Transverse colon (tissue), 4 donors: ENCODE results near the gene DGCR2. TPM values are rescaled to one million over a fixed set of nuclear protein-coding genes. Genes with fewer than 3 reads are reported as not detected.
"Not testable (repeated sequence)": the region's sequence is repeated elsewhere in the genome, so short reads cannot be mapped to it uniquely, and the experiment has no call there.

Experiments used
- DNase-seq: peaks from one replicate; pipeline ENCODE4 v3.0.0-alpha.2; 2019
- H3K27ac ChIP-seq, 4 donors: fragments of 200-600 bp; sonication (generic); 2 replicates each; pipeline ENCODE4 v1.5.1; 2016 to 2018; ENCODE audit warnings: inconsistent platforms in 4 of 4
- H3K27me3 ChIP-seq: fragments of 200-600 bp; sonication (generic); 2 replicates; pipeline ENCODE4 v1.5.1; 2017; ENCODE audit warnings: inconsistent platforms
- H3K36me3 ChIP-seq, 4 donors: fragments of 200-600 bp; sonication (generic); 2 replicates each; pipeline ENCODE4 v1.5.1; 2017 to 2019; ENCODE audit warnings: inconsistent platforms in 4 of 4
- H3K4me1 ChIP-seq, 4 donors: fragments of 200-600 bp; sonication (generic); 2 replicates each; pipeline ENCODE4 v1.5.1; 2017 to 2020; ENCODE audit warnings: inconsistent platforms in 4 of 4
- H3K4me3 ChIP-seq, 4 donors: fragments of 200-600 bp; sonication (generic); 1 replicate in 1 of 4; 2 replicates in 3 of 4; pipeline versions ENCODE4 v1.5.1 to v1.6.1; 2017 to 2019; ENCODE audit warnings: inconsistent platforms in 4 of 4
- H3K9me3 ChIP-seq, 2 donors: fragments of 200-600 bp; sonication (generic); 2 replicates each; pipeline ENCODE4 v1.5.1; 2017 to 2019; ENCODE audit warnings: inconsistent platforms in 2 of 2
- CTCF ChIP-seq, 5 experiments: fragments of 200-600 bp in 3 of 5; fragments of 450-650 bp in 2 of 5; sonication (generic) in 3 of 5; IDR thresholded peaks; 1 replicate in 2 of 5; 2 replicates in 3 of 5; pipeline ENCODE4 v1.5.1; 2016 to 2017; ENCODE audit warnings: antibody characterized with exemption in 5 of 5, inconsistent platforms in 3 of 5, mild to moderate bottlenecking in 2 of 5, moderate library complexity in 1 of 5
- EP300 ChIP-seq: sonication (generic); formaldehyde crosslinking; IDR thresholded peaks from one replicate; pipeline ENCODE4 v1.6.1; 2017; ENCODE audit warnings: antibody characterized with exemption, low read depth
- POLR2A ChIP-seq: fragments of 450-650 bp; IDR thresholded peaks from one replicate; pipeline ENCODE4 v1.6.1; 2016; ENCODE audit warnings: antibody characterized with exemption, mild to moderate bottlenecking, moderate library complexity
- POLR2AphosphoS5 ChIP-seq, 3 donors: sonication (generic); formaldehyde crosslinking; IDR thresholded peaks; one replicate each; pipeline ENCODE4 v1.6.1; 2016; ENCODE audit warnings: antibody characterized with exemption in 3 of 3
- WGBS, 2 donors: methylation state at CpG; one replicate each; pipeline ENCODE4 v1.1.5; 2018; ENCODE audit warnings: low coverage in 1 of 2; 5-methylcytosine and 5-hydroxymethylcytosine counted together
- in situ Hi-C, 4 donors: fragments of 200-750 bp; cut with MboI; loops; one replicate each; pipeline versions ENCODE4 v1.15.0 to v1.15.1; 2017; ENCODE audit warnings: low sequenced_read_pairs in 3 of 4, low pct_ligation_motif_present in 1 of 4, low pct_unique_long_range_greater_than_20kb in 1 of 4
- intact Hi-C: fragments of 100-400 bp; cut with DNase I; formaldehyde crosslinking; loops from one replicate; pipeline ENCODE4 v1.15.1; 2023; ENCODE audit warnings: low total_unique reads
- total RNA-seq, 4 donors: library from RNA; depleted of rRNA; stranded (reverse); fragments of >200 nt; gene quantifications; one replicate each; pipeline ENCODE4 v1.1.0, GENCODE V29; 2016

The DGCR2 gene
- total RNA-seq, 4 donors from 2014 or later = 71.6 to 106 (median 94.3) TPM

GRCh38 chr22:19168088-19168890 lies 46.1 kb upstream of the DGCR2 start:
- H3K4me1 ChIP-seq = peaks cover 18 to 30% (median 28%) of the 10 kb centered on the region in 4 donors
- in situ Hi-C loops (no loop called here), intact Hi-C loops (no loop called here)
- no peak for DNase-seq
- TF ChIP-seq CTCF (IDR thresholded peaks at IDR 0.05) (no peak), POLR2A (no peak), EP300 (no peak), POLR2AphosphoS5 (IDR thresholded peaks at IDR 0.05) (no peak)
- H3K9me3 ChIP-seq = no peaks in the 10 kb centered on the region
- no peak overlapping the region for H3K27ac ChIP-seq
- peaks cover 71% of the 10 kb centered on the region for H3K27me3 ChIP-seq
- 54 to 82% methylated on average over 4 to 17 of the region's 17 CpGs for WGBS, 2 donors
- no peak overlapping the region for H3K4me3 ChIP-seq
- no peaks in the 10 kb centered on the region for H3K36me3 ChIP-seq

GRCh38 chr22:19167106-19167869 lies 45.1 kb upstream of the DGCR2 start:
- H3K27ac ChIP-seq = no peak overlapping the region
- in situ Hi-C loops = no loop called here
- peaks cover 72% of the 10 kb centered on the region for H3K27me3 ChIP-seq
- H3K4me3 ChIP-seq = no peak overlapping the region
- H3K4me1 ChIP-seq = peaks cover 8 to 20% (median 18%) of the 10 kb centered on the region in 4 donors
- 60 to 77% methylated on average over 1 to 13 of the region's 13 CpGs for WGBS, 2 donors
- H3K9me3 ChIP-seq = no peaks in the 10 kb centered on the region
- TF ChIP-seq POLR2AphosphoS5 (IDR thresholded peaks at IDR 0.05) (no peak), POLR2A (no peak), EP300 (no peak), CTCF (IDR thresholded peaks at IDR 0.05) (no peak)
- intact Hi-C loops = no loop called here
- H3K36me3 ChIP-seq = no peaks in the 10 kb centered on the region
- DNase-seq = no peak

- Histone ChIP-seq H3K4me1 (peaks cover 6 to 17% (median 14%) of the 10 kb centered on the region in 4 donors), H3K27ac (no peak overlapping the region), H3K27me3 (peaks cover 72% of the 10 kb centered on the region), H3K36me3 (no peaks in the 10 kb centered on the region), H3K9me3 (no peaks in the 10 kb centered on the region), H3K4me3 (no peak overlapping the region)
- TF ChIP-seq POLR2A (no peak), POLR2AphosphoS5 (IDR thresholded peaks at IDR 0.05) (no peak), CTCF (IDR thresholded peaks at IDR 0.05) (no peak), EP300 (no peak)
- in situ Hi-C loops = no loop called here
- WGBS, 2 donors = 79% methylated on average over 8 of the region's 8 CpGs; no CpG with 5 or more reads in 1 of the 2 donors
- no peak for DNase-seq
- intact Hi-C loops = no loop called here
These were observed 44.2 kb upstream of the DGCR2 start for GRCh38 chr22:19166421-19166820.

DNA sequence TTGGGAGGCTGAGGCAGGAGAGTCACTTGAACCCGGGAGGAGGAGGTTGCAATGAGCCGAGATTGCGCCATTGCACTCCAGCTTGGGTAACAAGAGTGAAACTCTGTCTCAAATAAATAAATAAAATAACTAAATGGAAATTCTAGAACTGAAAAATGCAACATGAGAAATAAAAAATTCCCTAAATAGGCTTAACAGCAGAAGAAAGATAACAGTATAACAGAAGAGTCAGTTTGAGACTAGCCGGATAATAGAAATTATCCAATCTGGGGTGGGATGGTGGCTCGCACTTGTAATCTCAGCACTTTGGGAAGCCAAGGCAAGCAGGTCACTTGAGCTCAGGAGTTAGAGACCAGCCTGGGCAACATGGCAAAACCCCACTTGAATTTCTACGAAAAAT lies 42.2 kb upstream of the DGCR2 start:
- 92% methylated on average over 6 of the region's 6 CpGs for WGBS, 2 donors
- Histone ChIP-seq H3K27ac (no peak overlapping the region), H3K36me3 (no peaks in the 10 kb centered on the region), H3K4me3 (no peak overlapping the region), H3K9me3 (no peaks in the 10 kb centered on the region), H3K4me1 (peaks cover 3 to 5% (median 3%) of the 10 kb centered on the region in 4 donors), H3K27me3 (peaks cover 61% of the 10 kb centered on the region)
- no peak for DNase-seq
- in situ Hi-C loops (no loop called here), intact Hi-C loops (no loop called here)
- no peak for TF ChIP-seq POLR2AphosphoS5 (IDR thresholded peaks at IDR 0.05)
- TF ChIP-seq CTCF (IDR thresholded peaks at IDR 0.05) = no peak
- TF ChIP-seq POLR2A = no peak
- no peak for TF ChIP-seq EP300

DNA sequence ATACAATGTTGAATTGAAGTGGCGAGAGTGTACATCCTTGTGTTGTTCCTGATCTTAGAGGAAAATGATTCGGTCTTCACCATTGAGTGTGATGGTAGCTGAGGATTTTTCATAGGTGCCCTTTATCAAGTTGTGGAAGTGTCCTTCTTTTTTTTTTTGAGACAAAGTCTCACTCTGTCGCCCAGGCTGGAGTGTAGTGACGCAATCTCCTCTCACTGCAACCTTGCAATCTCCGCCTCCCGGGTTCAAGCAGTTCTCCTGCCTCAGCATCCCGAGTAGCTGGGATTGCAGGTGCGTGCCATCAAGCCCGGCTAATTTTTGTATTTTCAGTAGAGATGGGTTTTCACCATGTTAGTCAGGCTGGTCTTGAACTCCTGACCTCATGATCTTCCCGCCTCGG lies 36.4 kb upstream of the DGCR2 start:
- intact Hi-C loops, H3K4me1 ChIP-seq, H3K9me3 ChIP-seq, DNase-seq, H3K4me3 ChIP-seq, H3K27ac ChIP-seq, in situ Hi-C loops, H3K36me3 ChIP-seq: not testable (repeated sequence)
- H3K27me3 ChIP-seq = peaks cover 27% of the 10 kb centered on the region
- 80 to 85% methylated on average over 6 to 11 of the region's 11 CpGs for WGBS, 2 donors

- H3K36me3 ChIP-seq, intact Hi-C loops, H3K27ac ChIP-seq, H3K4me1 ChIP-seq, H3K4me3 ChIP-seq, in situ Hi-C loops, H3K9me3 ChIP-seq, DNase-seq: not testable (repeated sequence)
- H3K27me3 ChIP-seq = peaks cover 48% of the 10 kb centered on the region
- 65% methylated on average over 9 of the region's 9 CpGs; no CpG with 5 or more reads in 1 of the 2 donors for WGBS, 2 donors
These were observed 33.9 kb upstream of the DGCR2 start for GRCh38 chr22:19156109-19156508.
